NCI-H1694 (cell line): ENCODE results near the gene HP.

Source experiments
- DNase-seq: peaks from one replicate; lab custom pipeline; 2025; lab: John Stamatoyannopoulos, UW

HP gene

DNA sequence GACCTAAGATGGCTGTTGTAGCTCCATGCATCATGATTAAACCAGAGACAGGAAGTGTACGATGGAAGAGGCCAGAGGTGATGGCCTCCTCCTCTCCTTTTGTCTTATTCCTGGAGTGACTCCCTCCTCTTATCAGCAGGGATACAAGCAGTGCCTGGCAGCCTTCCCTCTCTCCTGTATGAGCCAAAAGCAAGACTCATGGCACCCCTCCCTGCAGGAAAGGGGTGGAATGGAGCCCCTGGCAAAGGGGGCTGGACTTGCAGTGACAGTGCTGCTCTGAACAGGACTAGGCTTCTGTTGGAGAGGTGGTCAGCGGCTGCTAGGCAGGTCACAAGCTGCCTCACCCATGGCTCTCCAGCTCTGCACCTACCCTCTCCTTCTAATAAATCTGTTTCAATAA, 30.7 kb downstream of the HP start:
- no peak for DNase-seq

DNA sequence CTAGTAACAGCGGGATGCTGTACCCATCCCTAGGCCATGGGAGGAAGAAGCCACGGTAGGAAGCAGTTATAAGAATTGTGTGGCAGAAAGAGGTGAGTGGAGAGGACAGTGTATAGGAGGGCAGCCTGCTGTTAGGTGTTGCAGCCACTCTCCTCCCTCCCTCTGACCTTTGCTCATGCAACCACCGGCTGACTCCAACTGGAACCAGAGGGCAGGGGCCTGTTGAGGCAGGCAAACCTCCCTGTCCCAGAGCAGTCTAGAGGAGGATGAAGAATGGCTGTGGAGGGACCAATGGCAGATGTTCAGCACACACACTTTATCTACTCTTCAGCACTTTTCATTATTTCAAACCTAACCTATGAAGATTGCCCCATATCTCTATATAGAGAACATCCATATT, 36.9 kb downstream of the HP start:
- no peak for DNase-seq

DNA sequence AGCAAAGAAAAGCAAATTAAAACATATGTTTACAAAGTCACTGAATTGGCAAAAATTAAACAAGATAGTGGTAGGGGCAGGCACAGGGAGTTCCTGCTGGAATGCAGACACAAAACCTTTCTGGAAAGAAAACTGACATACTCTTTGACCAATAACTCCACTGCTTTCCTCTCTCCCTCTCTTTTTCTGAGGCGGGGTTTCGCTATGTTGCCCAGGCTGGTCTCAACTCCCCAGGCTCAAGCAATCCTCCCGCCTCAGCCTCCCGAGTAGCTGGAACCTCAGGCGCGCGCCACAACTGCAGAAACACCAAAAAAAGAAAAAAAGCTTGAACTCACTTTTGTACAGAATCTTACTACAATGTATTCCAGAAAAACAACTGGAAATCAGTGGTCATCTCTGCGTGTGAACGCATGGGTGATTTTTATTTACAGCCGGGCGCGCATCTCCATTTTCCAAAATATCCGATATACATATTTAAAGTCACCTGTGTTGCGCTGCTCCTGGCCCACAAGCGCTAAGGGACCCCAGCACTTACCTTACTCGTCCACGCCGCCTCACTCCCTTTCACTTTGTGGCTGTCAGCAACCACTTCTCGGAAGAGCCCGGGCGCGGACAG, 38.6 kb downstream of the HP start:
- no peak for DNase-seq

DNA sequence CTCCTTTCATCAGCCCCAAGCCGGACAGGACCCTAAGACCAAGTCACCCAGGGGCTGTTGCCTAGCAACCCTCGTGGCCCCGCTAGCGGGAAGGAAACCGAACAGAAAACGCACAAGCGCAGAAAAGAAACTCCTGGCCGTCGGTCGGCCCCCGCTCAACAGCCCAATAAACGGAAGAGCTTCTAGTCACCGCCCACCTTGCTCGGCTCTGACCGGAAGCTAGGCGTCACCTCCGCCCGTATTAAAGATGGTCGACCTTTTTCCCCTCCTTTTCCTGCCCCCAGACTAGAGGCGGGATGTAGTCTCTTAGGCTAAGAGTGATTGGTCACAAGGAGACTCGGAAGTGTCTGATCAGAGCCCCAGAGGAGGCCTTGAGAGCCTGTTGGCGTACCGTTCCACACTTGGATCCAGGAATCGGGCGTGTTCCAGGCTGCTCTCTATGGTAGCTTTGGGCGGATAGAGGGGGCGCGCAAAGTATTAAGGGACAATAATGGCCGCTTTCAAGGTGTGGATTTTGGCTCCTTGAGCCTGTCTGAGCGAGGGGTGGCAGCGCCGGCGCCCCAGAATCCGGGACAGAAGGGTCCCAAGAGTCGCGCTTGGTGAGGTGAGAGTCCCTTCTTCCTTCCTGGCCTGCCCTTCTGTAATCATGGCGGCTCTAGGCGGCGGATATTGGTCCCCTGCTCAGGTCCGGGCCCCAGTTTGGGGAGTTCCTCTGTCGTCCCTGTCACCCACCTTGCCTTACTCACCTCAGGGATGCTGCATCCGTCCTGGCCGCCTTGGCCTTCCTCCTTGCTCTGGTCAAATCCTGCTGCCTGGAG, 39.4 kb downstream of the HP start, which contains the start of the genes DHX38 and TXNL4B:
TSS of gene DHX38 (plus strand) at position 400 of the 818 bp plus-strand sequence. CDS start 2,311 bp downstream, outside the sequence.
TSS of gene TXNL4B (minus strand) at position 173 of the 818 bp plus-strand sequence. CDS start 2,871 bp downstream, outside the sequence.
- peak; percentile 95 for DNase-seq

DNA sequence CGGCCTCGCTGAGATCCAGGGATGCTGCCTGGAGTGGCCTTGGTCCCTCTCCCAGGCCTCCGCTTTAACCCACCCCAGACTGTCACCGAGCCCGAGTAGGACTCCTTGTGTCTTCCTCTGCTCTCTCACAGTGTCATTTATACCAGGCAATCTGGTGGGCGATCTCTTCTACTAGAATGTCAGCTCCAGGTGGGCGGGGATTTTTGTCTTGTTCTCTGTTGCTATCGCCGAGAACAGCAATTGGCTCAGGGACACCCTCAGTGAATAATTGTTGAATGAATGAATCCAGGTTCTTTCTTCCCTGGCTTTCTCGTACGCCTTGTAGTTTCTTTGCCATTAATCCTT, 39.9 kb downstream of the HP start:
- DNase-seq = no peak

DNA sequence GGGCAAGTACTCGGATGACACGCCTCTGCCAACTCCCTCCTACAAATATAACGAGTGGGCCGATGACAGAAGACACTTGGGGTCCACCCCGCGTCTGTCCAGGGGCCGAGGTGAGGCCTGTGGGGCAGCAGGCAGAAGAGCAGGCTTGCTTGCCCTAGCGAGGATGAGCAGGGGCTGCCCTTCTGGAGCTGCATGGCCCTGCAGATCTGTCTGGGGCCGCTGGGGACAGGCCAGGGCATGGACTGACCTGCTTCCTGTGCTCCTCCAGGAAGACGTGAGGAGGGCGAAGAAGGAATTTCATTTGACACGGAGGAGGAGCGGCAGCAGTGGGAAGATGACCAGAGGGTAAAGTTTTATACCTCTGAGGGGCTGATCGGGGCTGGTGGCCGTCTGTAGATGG, 44.6 kb downstream of the HP start:
- no peak for DNase-seq

DNA sequence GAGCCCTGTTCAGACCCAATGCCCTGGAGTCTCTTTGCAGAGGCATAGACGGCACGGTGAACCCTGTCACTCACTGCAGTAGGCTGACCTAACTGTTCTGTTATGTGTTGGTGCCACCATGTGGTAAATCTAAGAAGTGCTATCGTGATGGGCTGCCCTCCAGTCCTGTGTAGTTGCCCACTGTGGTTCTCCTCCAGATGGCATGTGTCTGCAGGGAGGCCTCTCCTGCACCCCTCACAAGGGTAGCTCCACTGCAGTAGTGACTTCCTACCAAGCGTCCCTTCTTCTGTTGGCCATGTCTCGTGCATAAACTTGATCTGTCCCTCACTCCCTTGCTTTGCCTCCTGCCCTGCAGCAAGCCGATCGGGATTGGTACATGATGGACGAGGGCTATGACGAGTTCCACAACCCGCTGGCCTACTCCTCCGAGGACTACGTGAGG, 45.1 kb downstream of the HP start:
- DNase-seq = peak; percentile 76

DNA sequence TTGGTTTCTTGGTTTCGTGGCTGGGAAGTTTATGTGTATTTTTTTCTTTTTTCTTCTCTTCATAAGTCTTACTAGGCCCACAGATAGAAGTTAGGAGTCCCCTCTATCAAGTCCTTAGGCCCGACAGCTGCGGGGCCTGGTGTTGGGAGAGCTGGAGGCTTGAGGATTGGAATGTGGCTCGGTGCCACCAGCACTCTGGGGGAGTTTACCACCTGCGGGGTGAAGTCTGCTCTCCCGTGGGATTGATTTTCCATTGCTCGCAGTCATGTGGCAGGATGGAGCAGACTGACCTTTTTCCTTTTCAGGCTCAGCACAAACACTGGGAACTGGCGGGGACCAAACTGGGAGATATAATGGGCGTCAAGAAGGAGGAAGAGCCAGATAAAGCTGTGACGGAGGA, 46.9 kb downstream of the HP start:
- no peak for DNase-seq

DNA sequence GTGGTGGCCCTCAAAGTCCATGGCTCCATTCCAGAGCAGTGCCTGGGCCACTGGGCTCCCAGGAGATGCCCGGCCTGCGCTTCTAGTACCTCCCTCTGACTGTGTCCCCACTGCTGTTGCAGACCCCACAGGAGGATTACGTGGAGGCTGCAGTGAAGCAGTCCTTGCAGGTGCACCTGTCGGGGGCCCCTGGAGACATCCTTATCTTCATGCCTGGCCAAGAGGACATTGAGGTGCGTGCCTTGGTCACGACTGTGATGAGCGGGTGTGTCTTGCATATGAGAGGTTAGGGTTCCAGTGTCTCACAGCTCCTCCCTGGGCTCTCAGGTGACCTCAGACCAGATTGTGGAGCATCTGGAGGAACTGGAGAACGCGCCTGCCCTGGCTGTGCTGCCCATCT, 50.6 kb downstream of the HP start:
- no peak for DNase-seq

DNA sequence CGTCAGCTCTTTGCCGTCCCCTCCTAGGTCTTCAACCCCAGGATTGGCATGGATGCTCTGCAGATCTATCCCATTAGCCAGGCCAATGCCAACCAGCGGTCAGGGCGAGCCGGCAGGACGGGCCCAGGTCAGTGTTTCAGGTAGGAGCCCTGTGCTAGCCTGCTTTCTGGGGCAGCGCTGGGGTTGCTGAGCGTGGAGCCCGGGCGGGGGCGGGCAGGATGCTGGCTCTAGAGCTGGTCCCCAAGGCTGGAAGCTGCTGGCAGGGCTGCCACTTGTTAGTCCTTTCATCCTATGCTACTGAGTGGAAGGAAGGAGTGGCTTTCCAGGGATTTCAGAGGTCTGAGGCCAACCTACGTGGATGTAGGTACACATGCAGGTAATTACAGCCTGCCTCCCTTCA, 51.7 kb downstream of the HP start:
- DNase-seq = no peak

DNA sequence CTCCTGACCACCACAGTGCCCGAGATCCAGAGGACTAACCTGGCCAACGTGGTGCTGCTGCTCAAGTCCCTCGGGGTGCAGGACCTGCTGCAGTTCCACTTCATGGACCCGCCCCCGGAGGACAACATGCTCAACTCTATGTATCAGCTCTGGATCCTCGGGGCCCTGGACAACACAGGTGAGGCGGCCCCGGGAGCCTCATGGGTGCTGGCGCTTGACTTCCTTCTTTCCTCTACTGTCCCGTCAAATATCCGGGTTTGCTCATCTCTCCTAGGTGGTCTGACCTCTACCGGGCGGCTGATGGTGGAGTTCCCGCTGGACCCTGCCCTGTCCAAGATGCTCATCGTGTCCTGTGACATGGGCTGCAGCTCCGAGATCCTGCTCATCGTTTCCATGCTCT, 53.1 kb downstream of the HP start:
- DNase-seq = no peak

DNA sequence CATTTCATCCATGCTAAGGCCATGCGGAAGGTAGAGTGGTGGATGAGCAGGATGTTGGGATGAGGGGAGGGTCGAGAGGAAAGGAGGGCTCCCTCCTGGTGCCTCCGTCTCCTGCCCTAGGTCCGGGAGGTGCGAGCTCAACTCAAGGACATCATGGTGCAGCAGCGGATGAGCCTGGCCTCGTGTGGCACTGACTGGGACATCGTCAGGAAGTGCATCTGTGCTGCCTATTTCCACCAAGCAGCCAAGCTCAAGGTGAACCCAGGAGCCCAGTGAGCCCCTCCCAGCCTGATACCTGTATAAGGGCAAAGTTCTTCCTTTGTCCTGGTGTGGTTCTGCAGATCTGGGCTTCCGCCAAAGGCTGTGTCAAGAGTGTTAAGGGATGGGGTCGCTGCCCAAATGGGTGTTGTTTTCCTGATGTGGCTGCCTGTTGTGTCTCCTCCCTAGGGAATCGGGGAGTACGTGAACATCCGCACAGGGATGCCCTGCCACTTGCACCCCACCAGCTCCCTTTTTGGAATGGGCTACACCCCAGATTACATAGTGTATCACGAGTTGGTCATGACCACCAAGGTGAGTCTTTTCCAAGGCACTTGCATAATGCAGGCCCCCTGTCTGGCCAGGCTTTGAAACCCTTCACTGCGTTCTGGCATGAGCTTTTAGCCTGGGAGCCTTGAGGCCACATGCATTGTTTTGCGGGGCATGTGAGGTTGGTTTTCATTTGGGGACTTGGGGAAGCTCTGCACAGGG, 54.2 kb downstream of the HP start:
- no peak for DNase-seq

DNA sequence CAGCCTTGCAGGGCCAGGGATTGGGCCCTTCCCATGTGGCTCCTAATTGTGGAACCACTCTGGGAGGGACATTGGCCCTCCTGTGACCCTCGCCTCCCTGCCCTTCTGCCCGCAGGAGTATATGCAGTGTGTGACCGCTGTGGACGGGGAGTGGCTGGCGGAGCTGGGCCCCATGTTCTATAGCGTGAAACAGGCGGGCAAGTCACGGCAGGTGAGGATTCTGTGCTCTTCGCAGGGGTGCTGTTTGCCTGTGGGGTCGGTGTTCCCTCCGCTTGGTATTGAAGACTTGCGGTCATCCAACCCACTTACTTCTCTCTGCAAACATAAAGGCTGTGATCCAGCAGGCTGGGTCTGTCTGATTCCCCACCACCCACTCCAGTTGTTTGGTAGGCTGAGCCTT, 55.0 kb downstream of the HP start:
- DNase-seq = no peak

DNA sequence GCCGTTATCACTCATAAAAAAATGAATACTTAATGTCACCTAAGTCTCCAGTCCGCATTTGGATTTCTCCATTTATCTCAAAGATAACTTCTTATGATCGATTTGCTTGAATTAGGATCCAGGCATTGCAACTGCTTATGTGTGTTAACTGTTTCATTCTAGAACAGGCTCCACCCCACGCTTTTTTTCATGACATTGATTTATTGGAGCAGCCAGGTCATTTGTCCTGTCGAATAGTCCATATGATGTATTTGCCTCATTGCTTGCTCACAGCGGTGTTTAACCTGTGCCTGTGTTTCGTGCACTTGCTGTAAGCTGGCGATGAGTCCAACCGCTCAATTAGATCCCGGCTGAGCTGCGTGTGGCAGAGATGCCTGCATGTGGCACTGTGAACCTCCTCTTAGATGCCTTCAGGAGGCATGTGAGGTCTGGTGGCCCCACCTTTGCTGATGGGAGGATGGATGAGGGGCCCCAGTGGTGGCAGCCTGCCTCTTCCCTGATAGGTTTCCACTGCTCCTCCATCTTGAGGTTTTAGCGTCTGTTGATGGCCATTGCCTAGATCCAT, 55.7 kb downstream of the HP start:
- DNase-seq = no peak
